Measurements from ENCODE around the gene NOXRED1. TPM values are rescaled to one million over a fixed set of nuclear protein-coding genes. Genes with fewer than 3 reads are reported as not detected.
"Not testable (repeated sequence)": the region's sequence is repeated elsewhere in the genome, so short reads cannot be mapped to it uniquely, and the experiment has no call there.

The NOXRED1 gene
- polyA plus RNA-seq, 1 donor from 2014 or later: 0.19 TPM

DNA sequence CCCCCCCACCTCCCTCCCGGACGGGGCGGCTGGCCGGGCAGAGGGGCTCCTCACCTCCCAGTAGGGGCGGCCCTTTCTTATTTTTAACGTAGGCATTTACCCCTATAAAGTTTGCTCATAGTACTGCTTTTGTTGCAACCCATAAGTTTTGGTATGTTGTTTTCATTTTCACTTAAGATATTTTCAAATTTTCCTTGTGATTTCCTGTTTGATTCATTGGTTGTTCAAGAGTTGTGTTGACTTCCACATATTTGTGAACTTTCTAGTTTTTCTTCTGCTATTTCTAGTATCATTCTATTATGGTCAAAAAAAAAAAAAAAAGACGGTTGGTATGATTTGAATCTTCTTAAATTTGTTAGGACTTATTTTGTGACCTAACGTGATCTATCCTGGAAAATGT lies 6.5 kb downstream of the NOXRED1 start:
- Histone ChIP-seq H3K9ac (ENCODE audit: low read length) (no peak overlapping the region), H3K9me2 (ENCODE audit: insufficient read depth, low read length) (no peaks in the 10 kb centered on the region), H3K27me3 (ENCODE audit: insufficient read depth, low read depth, low read length) (no peaks in the 10 kb centered on the region), H3K79me2 (replicated peaks; ENCODE audit: insufficient read depth, low read length) (no peaks in the 10 kb centered on the region), H3K9me3 (ENCODE audit: low read length) (no peaks in the 10 kb centered on the region), H3K4me2 (ENCODE audit: low read length) (no peak overlapping the region), H3K36me3 (ENCODE audit: insufficient read depth, low read length) (no peaks in the 10 kb centered on the region), H3K27ac (ENCODE audit: low read length) (no peak overlapping the region), H2AFZ (ENCODE audit: low read depth, low read length) (no peak overlapping the region), H4K20me1 (ENCODE audit: insufficient read depth) (no peaks in the 10 kb centered on the region), H3K4me3 (ENCODE audit: low read length) (no peak overlapping the region), H3F3A (ENCODE audit: insufficient read depth, low read length, poor library complexity, severe bottlenecking) (no peaks in the 10 kb centered on the region)
- no peak for TF ChIP-seq EP300 (conservative IDR thresholded peaks at IDR 0.05; ENCODE audit: poor library complexity, severe bottlenecking)
- no peak for TF ChIP-seq POLR2AphosphoS5 (IDR thresholded peaks at IDR 0.05)
- no peak for TF ChIP-seq SMC3 (conservative IDR thresholded peaks at IDR 0.05; ENCODE audit: poor library complexity)
- TF ChIP-seq, protein P1, sequence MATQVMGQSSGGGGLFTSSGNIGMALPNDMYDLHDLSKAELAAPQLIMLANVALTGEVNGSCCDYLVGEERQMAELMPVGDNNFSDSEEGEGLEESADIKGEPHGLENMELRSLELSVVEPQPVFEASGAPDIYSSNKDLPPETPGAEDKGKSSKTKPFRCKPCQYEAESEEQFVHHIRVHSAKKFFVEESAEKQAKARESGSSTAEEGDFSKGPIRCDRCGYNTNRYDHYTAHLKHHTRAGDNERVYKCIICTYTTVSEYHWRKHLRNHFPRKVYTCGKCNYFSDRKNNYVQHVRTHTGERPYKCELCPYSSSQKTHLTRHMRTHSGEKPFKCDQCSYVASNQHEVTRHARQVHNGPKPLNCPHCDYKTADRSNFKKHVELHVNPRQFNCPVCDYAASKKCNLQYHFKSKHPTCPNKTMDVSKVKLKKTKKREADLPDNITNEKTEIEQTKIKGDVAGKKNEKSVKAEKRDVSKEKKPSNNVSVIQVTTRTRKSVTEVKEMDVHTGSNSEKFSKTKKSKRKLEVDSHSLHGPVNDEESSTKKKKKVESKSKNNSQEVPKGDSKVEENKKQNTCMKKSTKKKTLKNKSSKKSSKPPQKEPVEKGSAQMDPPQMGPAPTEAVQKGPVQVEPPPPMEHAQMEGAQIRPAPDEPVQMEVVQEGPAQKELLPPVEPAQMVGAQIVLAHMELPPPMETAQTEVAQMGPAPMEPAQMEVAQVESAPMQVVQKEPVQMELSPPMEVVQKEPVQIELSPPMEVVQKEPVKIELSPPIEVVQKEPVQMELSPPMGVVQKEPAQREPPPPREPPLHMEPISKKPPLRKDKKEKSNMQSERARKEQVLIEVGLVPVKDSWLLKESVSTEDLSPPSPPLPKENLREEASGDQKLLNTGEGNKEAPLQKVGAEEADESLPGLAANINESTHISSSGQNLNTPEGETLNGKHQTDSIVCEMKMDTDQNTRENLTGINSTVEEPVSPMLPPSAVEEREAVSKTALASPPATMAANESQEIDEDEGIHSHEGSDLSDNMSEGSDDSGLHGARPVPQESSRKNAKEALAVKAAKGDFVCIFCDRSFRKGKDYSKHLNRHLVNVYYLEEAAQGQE (IDR thresholded peaks at IDR 0.05; ENCODE audit: borderline replicate concordance): no peak
- no peak for TF ChIP-seq EZH2 (IDR thresholded peaks at IDR 0.05; ENCODE audit: borderline replicate concordance, insufficient read depth, low read length, poor library complexity, severe bottlenecking)
- no peak for TF ChIP-seq TAF1 (IDR thresholded peaks at IDR 0.05; ENCODE audit: low read depth)
- TF ChIP-seq, protein P2, sequence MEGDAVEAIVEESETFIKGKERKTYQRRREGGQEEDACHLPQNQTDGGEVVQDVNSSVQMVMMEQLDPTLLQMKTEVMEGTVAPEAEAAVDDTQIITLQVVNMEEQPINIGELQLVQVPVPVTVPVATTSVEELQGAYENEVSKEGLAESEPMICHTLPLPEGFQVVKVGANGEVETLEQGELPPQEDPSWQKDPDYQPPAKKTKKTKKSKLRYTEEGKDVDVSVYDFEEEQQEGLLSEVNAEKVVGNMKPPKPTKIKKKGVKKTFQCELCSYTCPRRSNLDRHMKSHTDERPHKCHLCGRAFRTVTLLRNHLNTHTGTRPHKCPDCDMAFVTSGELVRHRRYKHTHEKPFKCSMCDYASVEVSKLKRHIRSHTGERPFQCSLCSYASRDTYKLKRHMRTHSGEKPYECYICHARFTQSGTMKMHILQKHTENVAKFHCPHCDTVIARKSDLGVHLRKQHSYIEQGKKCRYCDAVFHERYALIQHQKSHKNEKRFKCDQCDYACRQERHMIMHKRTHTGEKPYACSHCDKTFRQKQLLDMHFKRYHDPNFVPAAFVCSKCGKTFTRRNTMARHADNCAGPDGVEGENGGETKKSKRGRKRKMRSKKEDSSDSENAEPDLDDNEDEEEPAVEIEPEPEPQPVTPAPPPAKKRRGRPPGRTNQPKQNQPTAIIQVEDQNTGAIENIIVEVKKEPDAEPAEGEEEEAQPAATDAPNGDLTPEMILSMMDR (IDR thresholded peaks at IDR 0.05; ENCODE audit: poor library complexity, severe bottlenecking): no peak
- no peak for TF ChIP-seq RAD21 (conservative IDR thresholded peaks at IDR 0.05)
- no peak for TF ChIP-seq MXI1 (conservative IDR thresholded peaks at IDR 0.05; ENCODE audit: poor library complexity, severe bottlenecking)

- not testable (repeated sequence) for H3K36me3 ChIP-seq (ENCODE audit: insufficient read depth, low read length); H3K4me2 ChIP-seq (ENCODE audit: low read length); H3F3A ChIP-seq (ENCODE audit: insufficient read depth, low read length, poor library complexity, severe bottlenecking); H3K9ac ChIP-seq (ENCODE audit: low read length); H3K9me2 ChIP-seq (ENCODE audit: insufficient read depth, low read length); H4K20me1 ChIP-seq (ENCODE audit: insufficient read depth); H3K9me3 ChIP-seq (ENCODE audit: low read length); H2AFZ ChIP-seq (ENCODE audit: low read depth, low read length); H3K27me3 ChIP-seq (ENCODE audit: insufficient read depth, low read depth, low read length); H3K4me3 ChIP-seq (ENCODE audit: low read length); H3K79me2 ChIP-seq (replicated peaks; ENCODE audit: insufficient read depth, low read length); H3K27ac ChIP-seq (ENCODE audit: low read length)
These were observed 7.2 kb downstream of the NOXRED1 start for GRCh38 chr14:77416098-77416497.

- H3F3A ChIP-seq (ENCODE audit: insufficient read depth, low read length, poor library complexity, severe bottlenecking); H4K20me1 ChIP-seq (ENCODE audit: insufficient read depth): not testable (repeated sequence)
These were observed 7.8 kb downstream of the NOXRED1 start for GRCh38 chr14:77415403-77416030.

More at GRCh38 chr14:77415403-77416030, 7.8 kb downstream of the NOXRED1 start:
- H3K27me3 ChIP-seq (ENCODE audit: insufficient read depth, low read depth, low read length); H3K4me3 ChIP-seq (ENCODE audit: low read length); H3K9me3 ChIP-seq (ENCODE audit: low read length); H3K79me2 ChIP-seq (replicated peaks; ENCODE audit: insufficient read depth, low read length); H3K9ac ChIP-seq (ENCODE audit: low read length); H2AFZ ChIP-seq (ENCODE audit: low read depth, low read length); H3K9me2 ChIP-seq (ENCODE audit: insufficient read depth, low read length); H3K36me3 ChIP-seq (ENCODE audit: insufficient read depth, low read length); H3K4me2 ChIP-seq (ENCODE audit: low read length); H3K27ac ChIP-seq (ENCODE audit: low read length): not testable (repeated sequence)

Data from neural cell (in vitro differentiated cells).